DND-41 (cell line): ENCODE data around the gene DDX50.

ENCODE experiments used
- CTCF ChIP-seq: IDR thresholded peaks from 2 replicates; pipeline ENCODE4 v1.5.1; 2012; ENCODE audit warnings: borderline replicate concordance, low read length, moderate library complexity, mild to moderate bottlenecking; ENCODE audit not compliant: poor library complexity, severe bottlenecking; ENCODE audit errors: extremely low read depth
- EZH2 ChIP-seq: IDR thresholded peaks from 3 replicates; pipeline ENCODE4 v1.6.1; 2012; ENCODE audit warnings: borderline replicate concordance, low read depth, mild to moderate bottlenecking, moderate library complexity, low read length, inconsistent platforms; ENCODE audit not compliant: severe bottlenecking

- TF ChIP-seq CTCF (no peak), EZH2 (no peak)
These were observed 86.5 kb downstream of the DDX50 start for GRCh38 chr10:68987611-68988010.
